Left ventricle myocardium inferior (tissue), 1 donor: Measurements from ENCODE around the gene ANK3. TPM values are rescaled to one million over a fixed set of nuclear protein-coding genes. Genes with fewer than 3 reads are reported as not detected.
"Not testable (repeated sequence)": the region's sequence is repeated elsewhere in the genome, so short reads cannot be mapped to it uniquely, and the experiment has no call there.

Experiments
- DNase-seq: peaks from one replicate; pipeline ENCODE4 v3.0.0-alpha.2; 2020
- H3K27ac ChIP-seq: fragments of 200-600 bp; replicated peaks from 2 replicates; pipeline ENCODE4 v1.8.0; 2021
- H3K27me3 ChIP-seq: fragments of 200-600 bp; 2 replicates; pipeline ENCODE4 v1.8.0; 2021; ENCODE audit warnings: low read depth
- H3K36me3 ChIP-seq: fragments of 200-600 bp; 2 replicates; pipeline ENCODE4 v1.8.0; 2021
- H3K4me1 ChIP-seq: fragments of 200-600 bp; 2 replicates; pipeline ENCODE4 v1.8.0; 2021
- H3K4me3 ChIP-seq: fragments of 200-600 bp; 2 replicates; pipeline ENCODE4 v1.8.0; 2021; ENCODE audit warnings: mild to moderate bottlenecking, moderate library complexity
- H3K9me3 ChIP-seq: fragments of 200-600 bp; replicated peaks from 2 replicates; pipeline ENCODE4 v1.8.0; 2021
- intact Hi-C: fragments of 100-400 bp; cut with micrococcal nuclease; formaldehyde crosslinking; loops from one replicate; pipeline ENCODE4 v1.11.0; 2022
- total RNA-seq: library from RNA; stranded (reverse); fragmentation: NEBNext Ultra II Directional; extraction: Animal tissue kit (Norgen Biotek cat#: 25700); gene quantifications from one replicate; pipeline ENCODE4 v1.2.1, GENCODE V29; 2021
- TF ChIP-seq, protein P1 (sequence below): fragments of 200-600 bp; IDR thresholded peaks from 2 replicates; pipeline ENCODE4 v1.8.0; 2021; ENCODE audit warnings: antibody characterized with exemption, mild to moderate bottlenecking, borderline replicate concordance
- donor health status: DM: no; HTN: yes; CAD: no; lungs with severe emphysema.

ANK3 gene
- total RNA-seq, 1 donor from 2014 or later = 179 TPM

DNA sequence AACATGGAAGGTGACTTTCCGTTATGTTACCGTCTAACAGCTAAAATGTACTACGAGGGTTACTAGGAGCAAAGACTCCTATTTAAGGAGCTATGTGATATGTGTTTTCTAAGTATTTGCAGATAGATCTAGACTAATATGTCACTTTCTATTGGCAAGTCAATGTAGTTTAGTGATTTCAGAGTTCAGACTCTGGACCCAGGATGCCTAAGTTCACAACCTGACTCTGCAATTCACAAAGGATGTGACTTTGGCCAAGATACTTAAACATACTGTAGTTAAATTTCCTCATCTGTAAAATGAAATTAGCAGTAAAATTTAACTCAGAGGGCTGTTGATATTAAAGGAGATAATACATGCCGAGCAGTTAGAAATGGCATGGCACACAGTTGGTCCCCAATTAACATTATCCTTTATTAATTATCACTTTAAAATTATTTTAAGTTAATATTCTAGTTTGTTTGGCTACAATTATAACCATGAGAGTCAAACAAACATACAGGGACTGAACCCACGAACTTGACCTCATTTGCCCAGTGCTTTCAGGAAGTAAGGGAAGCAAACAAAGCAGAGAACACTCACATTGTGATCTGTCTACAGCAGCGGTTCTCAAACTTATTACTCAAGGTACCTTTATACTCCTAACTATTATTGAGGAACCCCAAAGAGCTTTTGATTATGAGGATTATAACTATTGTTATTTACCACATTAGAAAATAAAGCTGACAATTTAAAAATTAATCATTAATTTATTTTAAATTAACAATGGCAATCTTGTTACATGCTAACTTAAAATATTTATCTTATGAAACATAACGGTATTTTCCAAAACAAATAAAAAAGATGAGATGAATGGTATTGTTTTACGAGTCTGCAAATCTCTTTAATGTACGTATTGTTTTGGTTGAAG lies 94.4 kb downstream of the ANK3 start:
- no peak for DNase-seq
- H3K4me1 ChIP-seq = peaks cover 66% of the 10 kb centered on the region
- H3K9me3 ChIP-seq = no peaks in the 10 kb centered on the region
- TF ChIP-seq, protein P1, sequence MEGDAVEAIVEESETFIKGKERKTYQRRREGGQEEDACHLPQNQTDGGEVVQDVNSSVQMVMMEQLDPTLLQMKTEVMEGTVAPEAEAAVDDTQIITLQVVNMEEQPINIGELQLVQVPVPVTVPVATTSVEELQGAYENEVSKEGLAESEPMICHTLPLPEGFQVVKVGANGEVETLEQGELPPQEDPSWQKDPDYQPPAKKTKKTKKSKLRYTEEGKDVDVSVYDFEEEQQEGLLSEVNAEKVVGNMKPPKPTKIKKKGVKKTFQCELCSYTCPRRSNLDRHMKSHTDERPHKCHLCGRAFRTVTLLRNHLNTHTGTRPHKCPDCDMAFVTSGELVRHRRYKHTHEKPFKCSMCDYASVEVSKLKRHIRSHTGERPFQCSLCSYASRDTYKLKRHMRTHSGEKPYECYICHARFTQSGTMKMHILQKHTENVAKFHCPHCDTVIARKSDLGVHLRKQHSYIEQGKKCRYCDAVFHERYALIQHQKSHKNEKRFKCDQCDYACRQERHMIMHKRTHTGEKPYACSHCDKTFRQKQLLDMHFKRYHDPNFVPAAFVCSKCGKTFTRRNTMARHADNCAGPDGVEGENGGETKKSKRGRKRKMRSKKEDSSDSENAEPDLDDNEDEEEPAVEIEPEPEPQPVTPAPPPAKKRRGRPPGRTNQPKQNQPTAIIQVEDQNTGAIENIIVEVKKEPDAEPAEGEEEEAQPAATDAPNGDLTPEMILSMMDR = no peak
- H3K4me3 ChIP-seq = peak overlapping the region; percentile 66
- peak overlapping the region; percentile 88 for H3K27ac ChIP-seq
- no peaks in the 10 kb centered on the region for H3K27me3 ChIP-seq
- intact Hi-C loops = no loop called here
- no peaks in the 10 kb centered on the region for H3K36me3 ChIP-seq

DNA sequence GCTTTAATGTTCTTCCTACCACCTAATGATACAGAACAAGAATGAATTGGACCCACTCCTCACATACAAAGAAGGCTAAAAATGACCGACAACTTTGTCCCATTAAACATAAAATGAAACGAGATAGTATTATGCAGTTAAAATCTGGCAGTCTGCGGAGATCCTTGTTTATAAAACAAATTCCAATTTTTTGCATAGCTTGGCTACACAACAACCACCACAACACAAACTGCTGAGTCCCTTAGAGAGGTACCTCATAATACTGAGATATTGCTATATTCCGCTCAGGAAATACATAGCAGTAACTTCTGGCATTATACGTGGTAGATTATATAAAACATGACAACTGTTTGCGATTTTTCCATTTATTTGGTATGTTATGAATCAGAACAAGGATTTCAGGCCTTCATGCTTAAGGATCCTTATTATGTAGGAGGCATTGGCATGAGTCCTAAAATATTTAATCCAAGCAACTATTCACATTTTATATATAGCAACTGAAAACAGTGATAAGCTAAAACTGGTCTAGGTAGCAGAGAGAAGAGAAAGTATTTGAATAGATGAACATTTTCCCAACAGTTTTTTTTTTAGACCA lies 96.0 kb downstream of the ANK3 start:
- Histone ChIP-seq H3K27ac (peak overlapping the region; percentile 88), H3K4me1 (peaks cover 77% of the 10 kb centered on the region), H3K27me3 (no peaks in the 10 kb centered on the region), H3K36me3 (no peaks in the 10 kb centered on the region), H3K4me3 (peak overlapping the region; percentile 42), H3K9me3 (no peaks in the 10 kb centered on the region)
- TF ChIP-seq, protein P1 = no peak
- intact Hi-C loops = no loop called here
- DNase-seq = no peak

DNA sequence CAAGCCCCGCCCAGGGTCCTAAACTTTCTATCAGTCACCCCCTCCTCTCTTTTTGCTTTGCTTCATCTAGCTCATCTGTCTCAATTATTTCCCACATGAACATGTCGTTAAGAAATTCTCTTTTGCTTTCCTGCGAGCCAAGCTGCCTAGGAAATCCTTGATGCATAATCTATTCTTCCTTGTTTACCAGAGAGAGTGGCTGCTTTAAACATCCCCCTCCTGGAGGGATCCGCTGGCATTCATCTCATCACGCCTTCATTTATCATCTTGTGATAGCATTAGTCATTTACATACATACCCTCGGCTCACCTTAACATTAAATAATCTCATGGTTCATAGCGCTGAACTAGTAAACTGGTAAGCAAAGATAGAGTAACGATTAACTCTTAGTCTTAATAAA lies 96.7 kb downstream of the ANK3 start:
- no peak for DNase-seq
- H3K27me3 ChIP-seq = no peaks in the 10 kb centered on the region
- intact Hi-C loops = no loop called here
- no peaks in the 10 kb centered on the region for H3K36me3 ChIP-seq
- H3K27ac ChIP-seq = peak overlapping the region; percentile 88
- TF ChIP-seq, protein P1 = no peak
- no peaks in the 10 kb centered on the region for H3K9me3 ChIP-seq
- peaks cover 83% of the 10 kb centered on the region for H3K4me1 ChIP-seq
- H3K4me3 ChIP-seq = peak overlapping the region; percentile 42

DNA sequence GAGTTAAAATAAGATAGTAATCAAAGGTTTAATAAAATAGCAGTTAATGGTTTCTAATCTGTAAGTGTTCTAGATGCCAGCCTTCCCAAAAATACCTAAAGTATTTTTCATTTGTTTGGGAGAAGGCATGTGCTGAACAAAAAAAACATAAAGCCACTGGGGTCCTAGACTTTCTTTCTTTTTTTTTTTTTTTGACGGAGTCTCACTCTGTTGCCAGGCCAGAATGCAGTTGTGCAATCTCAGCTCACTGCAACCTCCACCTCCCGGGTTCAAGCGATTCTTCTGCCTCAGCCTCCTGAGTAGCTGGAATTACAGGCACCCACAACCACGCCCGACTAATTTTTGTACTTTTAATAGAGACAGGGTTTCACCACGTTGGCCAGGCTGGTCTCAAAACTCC lies 97.1 kb downstream of the ANK3 start:
- H3K27ac ChIP-seq = peak overlapping the region; percentile 88
- H3K36me3 ChIP-seq, H3K9me3 ChIP-seq, intact Hi-C loops, H3K27me3 ChIP-seq, DNase-seq: not testable (repeated sequence)
- H3K4me3 ChIP-seq = peak overlapping the region; percentile 42
- H3K4me1 ChIP-seq = peaks cover 88% of the 10 kb centered on the region

DNA sequence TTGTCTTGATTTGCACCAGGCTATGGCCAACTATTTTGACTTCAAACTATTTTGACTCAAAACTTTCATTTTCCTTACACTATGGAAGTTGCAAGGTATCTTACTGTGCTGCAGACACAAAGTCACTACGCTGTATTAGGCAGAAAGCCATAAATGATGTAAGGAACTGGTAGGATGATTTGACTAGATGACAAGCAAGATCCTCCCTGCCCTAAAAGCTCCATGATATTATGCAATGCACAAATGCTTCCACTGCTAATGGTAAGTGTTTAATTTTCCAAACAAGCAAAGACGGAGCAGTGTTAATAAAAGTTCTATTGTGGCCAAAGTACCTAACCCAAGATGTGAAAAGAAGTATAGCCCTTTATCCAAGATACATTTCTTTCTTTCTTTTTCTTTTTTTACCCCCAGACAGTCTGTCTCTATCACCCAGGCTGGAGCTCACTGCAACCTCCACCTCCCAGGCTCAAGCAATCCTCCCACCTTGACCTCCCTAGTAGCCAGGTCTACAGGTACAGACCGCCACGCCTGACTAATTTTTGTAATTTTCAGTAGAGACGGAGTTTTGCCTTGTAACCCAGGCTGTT lies 98.2 kb downstream of the ANK3 start:
- Histone ChIP-seq H3K4me1 (peaks cover 94% of the 10 kb centered on the region), H3K36me3 (no peaks in the 10 kb centered on the region), H3K27me3 (no peaks in the 10 kb centered on the region), H3K9me3 (no peaks in the 10 kb centered on the region), H3K4me3 (no peak overlapping the region), H3K27ac (peak overlapping the region; percentile 88)
- intact Hi-C loops = no loop called here
- no peak for DNase-seq
- TF ChIP-seq, protein P1 = no peak
